Mesenchymal stem cell (in vitro differentiated cells and primary cell): ENCODE measurements around the gene R3HDM1.
"Not testable (repeated sequence)": the region's sequence is repeated elsewhere in the genome, so short reads cannot be mapped to it uniquely, and the experiment has no call there.

Experiments used
- DNase-seq: peaks from one replicate; pipeline ENCODE4 v3.0.0-alpha.2; 2013
- H2AFZ ChIP-seq: one replicate; pipeline ENCODE4 v1.6.1; 2013; ENCODE audit warnings: low read depth, mild to moderate bottlenecking, control low read depth, inconsistent platforms, low read length, moderate library complexity
- H2AK5ac ChIP-seq: 2 replicates; pipeline ENCODE4 v1.6.1; 2013; ENCODE audit warnings: low read length, moderate library complexity, mild to moderate bottlenecking, inconsistent platforms; ENCODE audit not compliant: severe bottlenecking
- H2BK120ac ChIP-seq: one replicate; pipeline ENCODE4 v1.6.1; 2013; ENCODE audit warnings: low read depth, mild to moderate bottlenecking, inconsistent platforms, low read length, moderate library complexity
- H2BK12ac ChIP-seq, 2 experiments: one replicate each; pipeline ENCODE4 v1.6.1; 2013; ENCODE audit warnings: inconsistent platforms in 2 of 2, low read length in 2 of 2, mild to moderate bottlenecking in 2 of 2, moderate library complexity in 2 of 2, control low read depth in 1 of 2
- H2BK15ac ChIP-seq: one replicate; pipeline ENCODE4 v1.6.1; 2013; ENCODE audit warnings: mild to moderate bottlenecking, low read depth, inconsistent platforms; ENCODE audit not compliant: poor library complexity, severe bottlenecking
- H2BK5ac ChIP-seq: 2 replicates; pipeline ENCODE4 v1.6.1; 2013; ENCODE audit warnings: low read depth, mild to moderate bottlenecking, low read length, control low read depth, inconsistent platforms; ENCODE audit not compliant: poor library complexity, severe bottlenecking
- H3K14ac ChIP-seq, 2 experiments: one replicate each; pipeline ENCODE4 v1.6.1; 2013; ENCODE audit warnings: inconsistent platforms in 2 of 2, low read length in 2 of 2, control low read depth in 1 of 2, mild to moderate bottlenecking in 1 of 2, moderate library complexity in 1 of 2
- H3K18ac ChIP-seq, 2 experiments: one replicate each; pipeline ENCODE4 v1.6.1; 2013; ENCODE audit warnings: inconsistent platforms in 2 of 2, low read length in 2 of 2, control low read depth in 1 of 2, low read depth in 1 of 2, mild to moderate bottlenecking in 1 of 2
- H3K23ac ChIP-seq, 2 experiments: one replicate each; pipeline ENCODE4 v1.6.1; 2013; ENCODE audit warnings: inconsistent platforms in 2 of 2, low read length in 2 of 2, mild to moderate bottlenecking in 2 of 2, moderate library complexity in 2 of 2, control low read depth in 1 of 2
- H3K27ac ChIP-seq: 2 replicates; pipeline ENCODE4 v1.5.1; 2013; ENCODE audit warnings: mild to moderate bottlenecking, moderate library complexity, low read length, control low read depth, inconsistent platforms; ENCODE audit not compliant: poor library complexity, severe bottlenecking
- H3K27me3 ChIP-seq, 2 experiments: 2 replicates each; pipeline versions ENCODE4 v1.6.1 to v1.7.0; 2013; ENCODE audit warnings: low read length in 2 of 2, mild to moderate bottlenecking in 2 of 2, moderate library complexity in 2 of 2, control low read depth in 1 of 2, inconsistent platforms in 1 of 2; ENCODE audit not compliant: control insufficient read depth in 1 of 2, insufficient read depth in 1 of 2
- H3K36me3 ChIP-seq, 2 experiments: 2 replicates each; pipeline versions ENCODE4 v1.6.1 to v1.7.0; 2013; ENCODE audit warnings: low read length in 2 of 2, control low read depth in 1 of 2, inconsistent platforms in 1 of 2, low read depth in 1 of 2, mild to moderate bottlenecking in 1 of 2; ENCODE audit not compliant: insufficient read depth in 2 of 2, control insufficient read depth in 1 of 2
- H3K4ac ChIP-seq, 2 experiments: one replicate each; pipeline ENCODE4 v1.6.1; 2013; ENCODE audit warnings: inconsistent platforms in 2 of 2, low read length in 2 of 2, mild to moderate bottlenecking in 2 of 2, moderate library complexity in 2 of 2, control low read depth in 1 of 2, low read depth in 1 of 2
- H3K4me1 ChIP-seq: 2 replicates; pipeline ENCODE4 v1.6.1; 2013; ENCODE audit warnings: low read depth, low read length, control low read depth; ENCODE audit not compliant: control insufficient read depth, insufficient read depth
- H3K4me2 ChIP-seq: 2 replicates; pipeline ENCODE4 v1.6.1; 2013; ENCODE audit warnings: low read length, mild to moderate bottlenecking, inconsistent platforms; ENCODE audit not compliant: poor library complexity, severe bottlenecking
- H3K4me3 ChIP-seq, 2 experiments: 2 replicates each; pipeline versions ENCODE4 v1.5.1 to v1.7.0; 2013; ENCODE audit warnings: low read length in 2 of 2, mild to moderate bottlenecking in 2 of 2, control low read depth in 1 of 2, low read depth in 1 of 2; ENCODE audit not compliant: insufficient read depth in 1 of 2
- H3K79me1 ChIP-seq: replicated peaks from 2 replicates; pipeline ENCODE4 v1.6.1; 2013; ENCODE audit warnings: mild to moderate bottlenecking, control low read depth, low read length, inconsistent platforms; ENCODE audit not compliant: poor library complexity, severe bottlenecking
- H3K9ac ChIP-seq: 2 replicates; pipeline ENCODE4 v1.7.0; 2013; ENCODE audit warnings: mild to moderate bottlenecking, low read length, moderate library complexity
- H3K9me3 ChIP-seq: 2 replicates; pipeline ENCODE4 v1.7.0; 2013; ENCODE audit warnings: mild to moderate bottlenecking, low read length; ENCODE audit not compliant: control insufficient read depth
- H4K8ac ChIP-seq: one replicate; pipeline ENCODE4 v1.6.1; 2013; ENCODE audit warnings: inconsistent platforms, mild to moderate bottlenecking, low read length, moderate library complexity
- H4K91ac ChIP-seq: one replicate; pipeline ENCODE4 v1.6.1; 2013; ENCODE audit warnings: mild to moderate bottlenecking, low read length, inconsistent platforms
- WGBS: methylation state at CpG from one replicate; pipeline ENCODE4 v1.1.7; 2013; ENCODE audit warnings: mixed read lengths; 5-methylcytosine and 5-hydroxymethylcytosine counted together

The R3HDM1 gene

GRCh38 chr2:135620198-135620597, 88.9 kb downstream of the R3HDM1 start:
- Histone ChIP-seq H3K27me3 (no peaks in the 10 kb centered on the region), H3K9ac (no peak overlapping the region), H2BK120ac (no peak overlapping the region), H3K14ac (no peak overlapping the region), H3K27ac (no peak overlapping the region), H2AFZ (no peak overlapping the region), H2BK15ac (no peak overlapping the region), H4K91ac (no peak overlapping the region), H2BK5ac (no peak overlapping the region), H2BK12ac (no peak overlapping the region), H3K4me3 (no peak overlapping the region), H3K4me2 (no peak overlapping the region), H3K36me3 (peaks cover 2 to 14% of the 10 kb centered on the region in 2 experiments), H3K4ac (no peak overlapping the region), H4K8ac (no peak overlapping the region), H3K23ac (no peak overlapping the region), H3K18ac (no peak overlapping the region), H3K4me1 (no peaks in the 10 kb centered on the region), H2AK5ac (no peak overlapping the region), H3K79me1 (peaks cover 2% of the 10 kb centered on the region), H3K9me3 (no peaks in the 10 kb centered on the region)
- 100% methylated on average over 1 of the region's 1 CpG for WGBS
- no peak for DNase-seq

- no peak for DNase-seq
- Histone ChIP-seq H3K18ac (no peak overlapping the region), H3K9ac (no peak overlapping the region), H3K79me1 (peaks cover 1% of the 10 kb centered on the region), H3K27me3 (no peaks in the 10 kb centered on the region), H3K4me3 (no peak overlapping the region), H2BK12ac (no peak overlapping the region), H3K23ac (no peak overlapping the region), H3K9me3 (no peaks in the 10 kb centered on the region), H3K14ac (no peak overlapping the region), H2AFZ (no peak overlapping the region), H3K4me2 (no peak overlapping the region), H2AK5ac (no peak overlapping the region), H3K27ac (no peak overlapping the region), H4K8ac (no peak overlapping the region), H3K36me3 (peaks cover 2 to 8% of the 10 kb centered on the region in 2 experiments), H3K4ac (no peak overlapping the region), H2BK15ac (no peak overlapping the region), H2BK5ac (no peak overlapping the region), H3K4me1 (no peaks in the 10 kb centered on the region), H4K91ac (no peak overlapping the region), H2BK120ac (no peak overlapping the region)
Measured at GRCh38 chr2:135629520-135629919, 98.2 kb downstream of the R3HDM1 start.

- H3K4me1 ChIP-seq, H2BK120ac ChIP-seq, H3K9me3 ChIP-seq, H3K18ac ChIP-seq, DNase-seq, H2AK5ac ChIP-seq, H2BK15ac ChIP-seq, H2BK12ac ChIP-seq, H3K36me3 ChIP-seq, H2BK5ac ChIP-seq, H3K27ac ChIP-seq, H3K9ac ChIP-seq, H2AFZ ChIP-seq, H3K23ac ChIP-seq, H3K14ac ChIP-seq, H3K4me2 ChIP-seq, H3K27me3 ChIP-seq, H3K79me1 ChIP-seq, H4K8ac ChIP-seq, H3K4ac ChIP-seq, H4K91ac ChIP-seq, H3K4me3 ChIP-seq: not testable (repeated sequence)
- WGBS: 100% methylated on average over 4 of the region's 8 CpGs
Measured at GRCh38 chr2:135630034-135630433, 98.8 kb downstream of the R3HDM1 start.

GRCh38 chr2:135630488-135630887, 99.2 kb downstream of the R3HDM1 start:
- Histone ChIP-seq H3K27ac (no peak overlapping the region), H2AK5ac (no peak overlapping the region), H3K4ac (no peak overlapping the region), H4K8ac (no peak overlapping the region), H3K9me3 (no peaks in the 10 kb centered on the region), H3K36me3 (peaks cover 0 to 11% of the 10 kb centered on the region in 2 experiments), H3K14ac (no peak overlapping the region), H3K27me3 (no peaks in the 10 kb centered on the region), H2BK120ac (no peak overlapping the region), H3K79me1 (peaks cover 1% of the 10 kb centered on the region), H3K23ac (no peak overlapping the region), H4K91ac (no peak overlapping the region), H3K4me1 (no peaks in the 10 kb centered on the region), H3K9ac (no peak overlapping the region), H3K4me2 (no peak overlapping the region), H2BK15ac (no peak overlapping the region), H3K4me3 (no peak overlapping the region), H3K18ac (no peak overlapping the region), H2BK12ac (no peak overlapping the region), H2BK5ac (no peak overlapping the region), H2AFZ (no peak overlapping the region)
- 83% methylated on average over 1 of the region's 1 CpG for WGBS
- DNase-seq: no peak
